ENCODE data around the gene APPL2.

Gene APPL2

DNA sequence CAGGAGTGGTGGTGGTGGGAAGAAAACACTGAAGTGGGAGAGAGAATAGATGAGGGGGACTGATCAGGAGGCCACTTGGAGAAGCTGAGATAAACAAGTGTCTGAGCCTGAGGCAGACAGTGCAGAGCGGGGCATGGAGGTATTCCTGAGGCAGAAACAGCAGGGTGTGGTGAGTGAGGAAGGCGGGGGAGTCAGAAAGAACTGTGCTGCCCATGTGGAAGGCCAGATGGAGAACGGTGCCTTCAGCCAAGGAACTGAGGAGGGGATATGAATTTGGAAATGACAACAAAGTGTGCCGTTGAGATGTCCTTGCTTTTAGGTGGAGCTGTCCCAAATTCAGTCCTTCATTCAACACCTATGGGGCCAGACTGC is 13.7 kb downstream of the APPL2 start:
- DNase-seq, result no peak

DNA sequence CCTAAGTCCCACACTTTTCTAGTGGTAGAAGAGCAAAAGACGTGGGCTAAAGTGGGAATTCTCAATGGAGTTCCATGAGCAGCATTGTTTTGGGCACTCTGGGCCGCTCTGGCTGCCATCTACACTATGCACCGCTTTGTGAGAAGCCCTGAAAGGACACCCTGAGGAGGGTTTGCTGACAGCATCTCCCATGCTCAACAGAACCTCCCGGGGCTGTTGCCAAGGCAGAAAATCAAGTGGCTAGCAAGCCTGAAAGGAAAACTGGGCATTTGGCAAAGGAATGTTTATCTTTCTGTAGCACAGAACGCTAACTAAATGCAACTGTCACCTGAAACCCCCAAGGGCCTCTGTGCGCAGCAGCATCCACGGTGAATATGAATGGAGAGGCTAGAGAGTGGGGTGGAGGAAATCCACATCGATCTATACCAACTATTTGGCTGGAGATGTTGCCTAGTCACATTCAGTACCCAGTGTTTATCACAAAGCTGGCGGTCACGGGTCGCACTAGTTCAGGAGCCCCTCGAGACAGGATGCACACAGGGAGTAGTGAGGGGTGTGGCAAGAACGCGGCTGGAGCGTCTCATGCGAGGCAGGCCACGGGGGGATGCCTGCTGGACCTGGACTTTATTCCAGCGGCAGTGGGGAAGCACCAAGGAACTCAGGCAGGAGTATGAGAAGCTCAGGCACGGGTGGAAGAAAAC is 14.2 kb downstream of the APPL2 start:
- DNase-seq, result no peak

DNA sequence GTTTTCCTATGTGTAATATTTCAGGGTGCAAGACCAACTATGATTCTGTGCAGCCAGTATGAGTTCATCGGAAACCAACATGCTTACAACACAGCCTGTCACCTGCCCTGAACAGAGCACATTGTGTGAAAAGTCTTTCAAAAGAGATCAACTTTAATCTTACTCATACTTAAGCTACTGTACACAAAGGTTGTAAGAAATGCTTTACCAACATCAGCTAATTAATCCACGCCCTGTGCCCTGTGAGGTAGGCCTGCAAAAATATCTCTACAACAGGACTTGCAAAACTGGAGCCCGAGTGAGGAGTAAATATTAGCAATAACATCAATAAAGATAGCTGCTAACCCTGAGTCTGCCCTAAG is 15.1 kb downstream of the APPL2 start:
- no peak for DNase-seq

DNA sequence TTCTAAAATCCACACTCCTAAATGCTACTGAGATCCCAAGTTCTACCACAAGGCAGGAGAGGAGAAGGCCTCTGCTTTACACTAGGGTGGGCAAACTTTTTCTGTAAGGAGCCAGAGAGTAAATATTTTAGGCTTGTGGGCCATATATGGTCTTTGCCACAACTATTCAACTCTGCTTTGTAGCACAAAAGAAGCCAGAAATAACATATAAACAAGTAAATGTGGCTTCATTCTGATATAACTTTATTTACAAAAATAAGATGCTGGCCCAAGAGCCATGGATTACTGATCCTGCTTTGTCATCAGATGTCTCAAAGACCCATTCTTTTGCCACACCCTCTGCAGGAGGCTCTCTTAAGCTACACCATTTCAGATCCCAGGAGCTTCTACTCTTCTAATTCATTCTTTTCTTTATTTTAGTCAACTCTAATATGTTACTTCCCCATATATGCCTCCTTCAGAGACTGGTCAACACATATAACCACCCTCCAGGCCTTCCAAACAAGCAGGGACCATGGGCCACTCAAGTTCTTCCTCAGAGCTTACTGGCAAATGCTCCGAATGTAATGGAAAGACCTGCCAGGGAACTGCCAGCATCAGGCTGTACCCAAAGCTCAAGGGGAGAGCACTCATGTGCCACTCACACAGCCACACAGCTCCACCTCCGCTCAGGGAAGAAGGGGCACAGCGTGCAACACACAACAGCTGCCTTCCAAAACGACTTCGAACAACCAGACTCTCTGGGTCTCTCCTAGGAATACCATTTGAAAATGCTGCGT is 15.6 kb downstream of the APPL2 start:
- no peak for DNase-seq

DNA sequence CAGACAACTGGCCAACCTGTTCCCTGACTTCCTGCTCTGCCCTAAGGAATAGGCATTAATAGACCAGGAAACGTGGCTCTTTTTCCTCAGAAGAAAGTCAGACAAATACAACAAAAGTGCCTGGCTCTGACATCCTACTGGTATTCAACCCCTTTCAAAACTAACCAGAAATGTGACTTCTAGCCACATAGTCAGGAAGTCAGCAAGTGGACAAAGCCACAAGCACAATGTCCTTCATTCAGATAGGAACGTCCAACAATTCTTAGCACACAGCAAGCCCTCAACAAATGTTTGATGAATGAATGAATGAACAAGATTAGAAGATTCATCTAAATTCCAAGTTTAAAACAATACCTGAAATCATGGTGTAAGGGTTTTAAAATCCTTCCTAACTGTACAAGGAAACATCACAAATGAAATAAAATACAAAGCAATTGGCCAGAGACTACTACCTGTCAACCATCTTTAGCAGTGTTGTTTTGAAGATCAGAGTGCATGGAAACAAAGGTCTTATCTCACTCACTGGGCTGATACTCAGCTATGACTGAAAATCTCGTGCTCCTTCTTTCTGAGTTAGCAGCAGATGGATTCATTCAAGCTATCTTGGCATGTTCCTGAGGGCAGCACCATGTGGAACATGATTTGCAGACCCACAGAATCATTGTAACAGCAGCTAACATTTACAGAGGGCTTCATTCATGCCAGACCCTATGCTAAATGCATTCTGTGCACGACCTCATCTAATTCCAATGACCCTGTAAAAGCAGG is 16.5 kb downstream of the APPL2 start:
- DNase-seq, result no peak

DNA sequence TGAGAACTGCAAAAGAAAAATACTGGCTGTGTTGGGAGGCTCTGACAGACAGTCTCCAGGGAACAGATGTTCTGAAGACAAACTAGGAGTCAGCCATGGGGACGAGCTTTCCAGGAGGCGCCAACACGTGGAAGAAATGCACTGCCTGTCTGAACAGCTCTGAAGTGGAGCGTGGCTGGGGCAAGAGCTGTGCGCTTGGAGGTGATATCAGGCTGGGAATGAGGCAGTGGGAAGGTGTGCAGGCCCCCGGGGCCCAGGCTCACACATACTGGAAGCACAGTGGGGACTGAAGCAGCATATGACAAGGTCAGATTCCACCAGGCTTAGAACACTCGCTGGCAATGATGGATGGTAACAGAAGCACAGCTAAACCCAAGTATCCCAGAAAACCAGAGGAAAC is 17.5 kb downstream of the APPL2 start:
- DNase-seq, result no peak

DNA sequence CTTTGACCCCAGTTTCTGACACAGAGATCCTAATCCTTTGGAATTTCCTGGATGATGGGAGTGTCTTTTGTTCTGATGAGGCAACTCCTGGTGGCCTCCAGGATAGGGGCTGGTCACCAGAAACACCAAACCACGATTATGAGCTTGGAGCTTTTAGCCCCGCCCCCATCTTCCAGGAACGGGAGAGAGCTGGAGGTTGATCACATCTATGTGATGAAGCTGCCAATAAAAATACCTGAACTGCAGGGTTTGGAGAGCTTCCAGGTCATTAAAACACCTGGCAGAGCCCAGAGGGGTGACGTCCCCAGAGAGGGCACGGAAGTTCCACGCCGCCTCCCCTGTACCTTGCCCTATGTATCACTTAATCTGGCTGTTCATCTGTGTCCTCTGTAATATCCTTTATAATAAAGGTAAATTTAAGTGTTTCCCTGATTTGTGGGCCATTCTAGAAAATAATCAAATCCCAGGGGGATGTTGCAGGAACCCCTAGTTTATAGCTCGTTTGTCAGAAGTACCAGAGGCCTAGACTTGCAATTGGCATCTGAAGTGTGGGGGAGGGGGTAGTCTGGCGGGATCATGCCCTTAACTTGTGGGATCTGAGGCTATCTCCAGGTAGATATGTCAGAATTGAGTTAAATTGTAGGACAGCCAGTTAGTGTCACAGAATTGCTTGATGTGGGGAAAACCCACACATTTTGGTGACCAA is 21.2 kb downstream of the APPL2 start:
- DNase-seq, result no peak

DNA sequence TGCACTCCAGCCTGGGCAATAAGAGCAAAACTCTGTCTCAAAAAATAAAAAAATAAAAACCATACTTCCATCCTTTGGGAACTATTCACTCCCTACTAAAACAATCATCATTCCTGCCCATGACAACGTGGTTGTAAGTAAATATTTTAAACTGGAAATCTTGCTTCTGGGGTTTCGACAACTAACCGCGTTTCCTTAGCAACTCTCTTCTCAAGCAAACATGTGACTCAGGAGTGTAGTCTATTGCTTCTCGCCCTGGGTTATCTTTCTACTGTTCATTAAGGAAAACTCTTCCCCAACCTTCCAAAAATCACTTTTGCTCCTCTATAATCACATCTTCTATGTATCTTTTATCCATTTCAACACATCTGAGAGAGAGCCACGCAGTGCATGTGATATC is 21.8 kb downstream of the APPL2 start:
- DNase-seq, result no peak

DNA sequence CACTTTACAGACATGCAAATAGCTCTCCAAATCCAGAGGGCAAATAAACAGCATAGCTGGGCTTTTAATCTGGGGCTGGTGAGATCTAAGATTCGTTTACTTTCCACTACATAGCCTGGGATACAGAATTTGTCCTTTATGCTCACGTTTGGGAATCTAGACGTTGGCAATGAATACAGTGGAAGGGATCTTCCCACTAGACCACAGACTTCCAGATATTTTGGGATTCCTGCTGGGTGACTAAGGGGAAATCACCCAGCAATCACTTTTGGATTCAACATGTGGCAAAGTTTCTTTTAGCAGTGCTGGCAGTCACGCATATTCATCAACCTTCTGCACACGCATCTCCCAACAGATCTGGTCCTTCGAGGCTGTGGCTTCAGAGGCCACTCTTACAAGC is 23.5 kb downstream of the APPL2 start:
- no peak for DNase-seq

DNA sequence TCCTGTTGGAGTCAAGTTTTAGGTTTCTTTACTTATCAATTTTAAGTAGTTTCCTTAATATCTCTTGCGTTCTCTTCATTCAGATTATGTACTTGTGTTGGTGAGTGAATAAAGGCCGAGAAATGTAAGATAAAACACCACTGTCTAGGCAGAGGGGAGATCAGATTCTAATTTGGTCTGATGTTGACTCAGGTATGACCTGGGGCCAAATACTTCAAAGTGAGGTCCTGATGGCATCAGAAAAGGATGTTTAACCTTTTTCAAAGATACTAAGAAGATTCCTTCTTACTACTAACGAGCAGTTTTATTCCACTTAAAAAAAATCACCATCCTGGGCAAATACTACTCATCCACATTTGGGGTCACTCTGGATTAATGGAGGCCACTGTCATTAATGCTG is 26.9 kb downstream of the APPL2 start:
- DNase-seq, result no peak

DNA sequence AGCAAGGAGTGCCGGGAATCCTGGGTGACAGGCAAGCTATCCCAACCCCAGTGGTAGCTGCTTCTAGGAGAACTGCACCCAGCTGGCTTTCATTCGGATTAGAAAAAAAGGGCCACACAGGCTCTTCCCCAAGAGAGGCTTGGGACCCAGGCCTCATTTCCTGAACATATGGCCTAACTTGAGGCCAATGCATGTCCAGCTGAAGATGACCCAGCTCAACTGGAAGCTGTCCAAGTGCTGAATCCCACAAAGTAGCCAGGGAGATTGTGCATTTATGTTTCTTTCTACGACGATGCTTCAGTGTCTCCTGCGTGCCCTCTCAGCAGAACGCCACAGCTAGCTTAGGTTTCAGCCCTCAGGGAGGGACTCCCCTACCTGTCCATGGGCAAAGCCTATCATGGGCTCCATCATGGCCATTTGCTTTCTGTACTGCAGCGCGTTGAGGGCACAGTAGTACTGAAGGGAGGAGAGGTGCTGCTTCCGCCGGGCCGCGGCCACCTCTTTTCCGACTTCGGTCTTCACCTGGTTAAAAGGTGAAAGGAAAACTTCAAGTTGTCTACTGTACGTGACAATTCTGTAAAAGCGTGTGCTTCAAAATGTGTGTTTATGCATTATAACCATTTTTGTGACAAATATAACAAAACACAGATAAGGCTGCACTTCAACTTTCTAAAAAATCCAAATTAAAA is 29.1 kb downstream of the APPL2 start:
- no peak for DNase-seq

DNA sequence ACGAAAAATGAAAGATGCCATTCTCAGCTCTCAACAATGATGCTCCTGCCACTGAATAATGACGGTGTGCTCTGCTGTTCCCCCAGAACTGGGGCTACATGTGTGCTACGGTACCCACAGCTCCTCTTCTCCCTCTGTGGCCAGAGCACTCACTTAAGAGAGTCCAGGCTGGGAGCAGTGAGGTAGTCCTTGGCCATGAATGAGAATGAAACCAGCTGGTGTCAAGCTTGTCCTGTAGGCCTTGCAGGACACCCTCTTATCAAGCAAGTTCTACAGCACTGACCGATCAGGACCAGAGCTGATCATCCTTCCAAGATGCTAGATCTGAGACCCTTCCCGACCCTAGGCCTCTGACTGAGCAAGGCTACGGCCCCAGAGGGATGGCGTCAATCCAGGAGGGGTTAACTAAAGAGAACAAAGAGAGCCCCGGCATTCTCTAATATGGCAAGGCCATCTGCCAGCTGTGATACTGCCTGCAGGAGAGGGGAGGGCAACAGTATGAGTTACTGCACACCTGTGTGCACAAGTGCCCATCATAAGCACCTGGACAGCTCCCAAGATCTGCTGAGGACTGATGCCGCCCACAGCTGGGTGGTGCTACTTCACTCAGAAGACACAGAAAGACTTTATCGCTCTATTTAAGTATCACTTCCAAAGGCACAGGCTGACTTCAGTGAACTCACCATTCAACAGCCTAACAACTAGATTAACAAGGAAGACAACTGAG is 30.5 kb downstream of the APPL2 start:
- DNase-seq, result no peak

DNA sequence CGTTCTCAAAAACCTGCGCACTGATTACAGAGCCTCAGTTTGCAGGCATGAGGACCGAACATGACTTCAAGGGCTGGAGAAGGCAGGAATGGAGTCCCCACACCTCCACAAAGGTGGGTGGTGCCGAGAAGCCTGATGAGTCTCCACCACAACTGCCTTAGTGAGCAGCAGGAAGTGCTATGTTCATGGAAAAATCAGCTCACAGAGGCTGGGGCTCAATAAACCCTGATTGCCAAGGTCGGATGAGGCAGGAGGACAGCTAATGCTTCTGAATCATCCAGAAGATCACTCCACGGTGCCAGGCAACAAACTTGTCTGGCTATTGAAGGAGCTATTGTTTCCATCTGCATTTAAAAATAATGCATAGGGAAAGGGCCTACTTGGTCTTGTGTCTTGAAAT is 31.1 kb downstream of the APPL2 start:
- peak; percentile 36 to 43 for DNase-seq

DNA sequence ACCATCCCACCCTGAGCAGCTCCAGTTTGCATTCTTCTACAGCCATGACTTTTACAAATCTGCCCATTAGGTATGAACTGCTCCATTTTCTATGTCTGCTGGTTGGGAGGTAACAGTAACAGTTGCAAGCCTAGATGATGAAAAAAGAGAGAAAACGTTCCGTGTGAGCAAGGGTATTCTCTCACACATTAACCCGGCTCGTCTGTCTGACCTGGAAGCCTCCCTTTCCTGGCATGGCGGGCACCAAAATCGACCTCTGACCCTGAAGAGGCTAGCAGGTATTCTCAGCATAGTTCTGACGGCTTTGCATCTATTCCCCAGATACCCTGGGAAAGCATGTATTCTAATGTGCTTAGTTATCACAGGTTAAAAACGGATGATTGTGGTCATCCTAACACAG is 31.8 kb downstream of the APPL2 start:
- no peak for DNase-seq

DNA sequence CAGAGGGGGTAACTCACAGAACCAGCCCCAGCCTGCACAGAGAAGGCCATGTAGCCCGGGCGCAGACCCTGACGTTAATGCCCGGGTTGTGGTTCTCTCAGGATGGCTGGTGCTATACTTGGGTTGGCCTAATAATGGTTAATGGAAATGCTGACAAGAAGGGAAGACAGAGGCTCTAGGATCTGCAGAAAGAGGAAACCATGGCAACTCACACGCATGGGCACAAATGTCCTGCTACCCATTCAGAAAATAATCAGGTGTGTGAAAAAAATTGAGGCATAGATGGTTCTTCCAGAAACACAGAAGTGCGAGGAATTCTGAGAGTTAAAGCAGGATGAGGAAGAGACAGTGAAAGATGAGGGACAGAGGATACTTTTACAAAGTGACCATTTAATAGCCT is 33.8 kb downstream of the APPL2 start:
- DNase-seq, result no peak

DNA sequence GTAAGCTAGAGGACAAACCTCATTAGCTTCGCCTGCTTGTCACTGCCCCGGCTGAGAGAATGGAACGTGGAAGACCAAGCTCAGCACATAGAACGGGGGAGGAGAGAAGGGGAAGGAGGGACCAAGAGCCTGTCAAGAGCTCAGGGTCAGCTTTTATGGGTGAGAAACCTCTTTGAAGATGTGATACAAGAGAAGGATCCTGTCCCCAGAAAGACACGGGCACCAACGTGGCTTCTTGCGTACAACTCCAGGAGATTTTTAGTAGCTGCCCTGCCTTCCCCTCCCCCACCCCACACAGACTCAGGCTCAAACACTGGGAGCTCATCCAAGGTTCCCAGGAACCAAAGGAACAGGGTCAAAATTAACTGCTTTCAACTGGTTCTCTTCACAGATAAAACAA is 34.7 kb downstream of the APPL2 start:
- no peak for DNase-seq

DNA sequence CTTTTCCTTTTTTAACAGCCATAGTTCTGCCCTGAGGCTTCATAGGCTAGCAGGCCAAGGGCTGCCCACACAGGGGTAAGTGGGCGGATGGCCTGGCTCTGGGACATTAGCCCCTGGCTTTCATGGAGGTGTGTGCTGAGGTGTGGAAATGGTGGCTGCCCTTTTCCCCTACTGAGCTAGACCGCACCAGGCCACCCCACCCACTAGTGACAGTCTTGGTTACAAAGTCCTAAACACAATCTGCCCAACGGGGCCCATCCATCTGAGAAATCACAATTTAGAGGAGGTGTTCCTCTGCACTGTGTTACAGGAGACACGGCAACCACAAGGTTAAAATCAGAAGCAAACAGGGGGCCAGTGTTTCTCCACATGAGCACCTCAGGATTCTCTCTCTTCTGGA is 35.6 kb downstream of the APPL2 start:
- DNase-seq, result no peak

DNA sequence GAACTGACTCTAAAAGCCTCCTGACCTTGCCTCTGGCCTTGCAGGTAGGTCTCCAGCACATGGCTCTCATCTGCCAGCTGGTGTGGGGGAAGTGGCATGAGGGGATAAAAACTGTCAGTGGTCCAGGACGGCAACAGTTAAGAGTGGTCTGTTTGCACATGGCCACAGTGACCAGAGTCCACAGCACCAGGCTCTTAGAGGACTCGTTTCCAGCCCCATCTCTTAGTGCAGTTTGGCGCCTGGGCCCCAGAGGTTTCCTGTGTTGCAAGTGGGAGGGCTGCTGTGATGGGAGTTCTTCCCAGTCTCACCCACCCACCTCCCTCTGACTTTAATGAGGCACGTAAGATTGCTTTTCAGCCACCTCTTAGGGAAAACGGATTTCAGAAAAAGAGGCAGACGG is 37.0 kb downstream of the APPL2 start:
- DNase-seq, result no peak

DNA sequence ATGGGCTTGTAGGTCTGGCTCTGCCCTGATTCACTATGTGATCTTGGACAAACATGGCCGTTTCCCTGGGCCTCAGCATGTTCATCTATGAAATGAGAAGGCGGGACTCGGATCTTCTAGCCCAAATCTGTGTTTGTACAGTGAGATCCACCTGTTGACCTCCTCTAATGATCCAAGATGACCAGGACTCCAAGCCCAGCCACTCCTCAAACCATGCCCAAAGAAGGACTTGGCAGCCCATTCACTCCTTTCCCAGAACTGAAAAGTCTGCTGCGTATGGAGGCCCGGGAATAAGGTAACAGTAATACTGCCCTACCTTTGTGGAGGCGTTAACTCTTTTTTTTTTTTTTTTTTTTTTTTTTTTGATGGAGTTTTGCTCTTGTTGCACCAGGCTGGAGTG is 39.9 kb downstream of the APPL2 start:
- DNase-seq, result no peak

DNA sequence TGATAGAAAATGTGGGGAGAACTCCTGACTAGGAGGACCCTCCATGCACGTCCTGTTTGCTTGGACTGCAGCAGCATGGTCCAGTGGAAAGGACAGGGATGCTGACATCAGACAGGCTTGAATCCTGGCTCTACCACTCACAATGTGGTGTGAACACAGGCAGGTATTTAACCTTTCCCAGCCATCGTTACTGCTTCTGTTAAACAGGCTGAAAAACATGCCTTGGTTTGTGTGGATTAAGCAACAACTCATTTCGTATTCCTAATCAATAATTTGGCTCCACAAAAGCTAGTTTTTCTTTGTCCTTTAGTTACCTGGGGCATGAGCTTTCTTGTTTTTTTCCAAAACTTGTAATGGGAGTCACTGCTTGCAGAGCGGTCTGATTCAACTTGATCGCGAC is 41.0 kb downstream of the APPL2 start:
- no peak for DNase-seq

DNA sequence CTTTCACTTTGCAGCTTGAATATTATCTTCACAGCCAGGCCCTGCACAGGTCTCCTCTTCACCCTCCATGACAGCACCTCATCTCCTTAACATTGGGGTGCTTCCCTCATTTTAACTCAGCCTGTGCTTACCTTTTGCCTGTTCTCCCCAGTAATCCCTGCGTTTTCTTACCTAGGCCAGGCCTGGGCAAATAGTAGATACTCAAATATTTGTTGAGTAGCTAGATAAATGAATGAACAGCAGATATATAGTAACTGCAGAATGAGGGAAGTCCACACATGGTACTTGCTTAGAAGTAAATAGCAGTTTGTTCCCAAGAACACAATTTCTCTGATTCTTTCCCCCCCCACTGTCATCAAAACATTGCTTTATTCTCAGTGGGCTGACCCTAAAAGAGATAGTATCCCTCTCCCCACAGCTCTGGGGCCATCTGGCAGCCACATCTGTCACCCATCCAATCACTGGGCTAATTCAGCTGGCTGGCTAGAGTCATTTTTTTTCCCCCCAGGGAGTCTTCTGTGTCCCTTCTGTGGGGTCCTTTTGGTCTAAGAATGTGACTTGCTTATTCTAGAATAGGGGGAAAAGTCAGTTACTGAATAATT is 43.2 kb downstream of the APPL2 start:
- no peak for DNase-seq

DNA sequence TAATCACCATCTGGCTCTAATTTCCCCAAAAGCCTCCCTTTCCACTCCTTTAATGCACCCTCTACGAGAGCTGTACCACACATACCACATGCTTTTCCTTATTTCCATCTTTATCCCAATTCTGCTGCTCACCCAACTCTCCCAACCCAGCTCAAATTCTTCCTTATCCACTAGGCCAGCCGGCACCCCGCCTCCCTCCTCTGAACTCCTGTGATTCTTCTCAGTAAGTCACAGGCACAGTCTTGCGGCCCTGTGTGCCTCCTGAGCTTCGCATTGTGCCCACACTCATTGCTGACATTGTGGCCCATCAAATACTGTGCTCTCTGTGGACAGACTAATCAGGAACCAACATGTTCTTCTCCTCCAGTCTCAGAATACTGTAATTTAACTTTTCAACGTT is 45.4 kb downstream of the APPL2 start:
- no peak for DNase-seq
